ENCODE measurements around the gene PKP1.

DNA sequence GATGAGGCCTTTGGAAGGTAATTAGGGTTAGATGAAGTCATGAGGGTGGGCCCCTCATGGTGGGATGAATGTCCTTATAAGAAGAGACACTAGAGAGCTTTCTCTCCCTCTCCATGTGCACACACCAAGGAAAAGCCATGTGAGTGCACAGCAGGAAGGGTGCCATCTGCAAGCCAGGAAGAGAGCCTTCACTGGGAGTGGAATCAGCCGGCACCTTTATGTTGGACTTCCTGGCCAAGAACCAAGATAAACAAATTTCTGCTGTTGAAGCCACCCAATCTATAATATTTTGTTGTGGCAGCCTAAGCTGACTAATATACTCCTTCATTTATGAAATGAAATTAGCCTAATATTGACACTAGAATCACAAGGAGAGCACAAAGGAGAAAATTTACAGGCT lies 38.2 kb upstream of the PKP1 start:
- TF ChIP-seq CTCF (conservative IDR thresholded peaks at IDR 0.05), result no peak
- no peak for TF ChIP-seq ZFX (IDR thresholded peaks at IDR 0.05)

All from C4-2B (cell line).